Fibroblast of lung (primary cell): ENCODE results near the gene RPEL1. TPM values are rescaled to one million over a fixed set of nuclear protein-coding genes. Genes with fewer than 3 reads are reported as not detected.

Source experiments
- DNase-seq, 2 donors: peaks; one replicate each; pipeline versions ENCODE4 v3.0.0 to v3.0.0-alpha.2; 2010; ENCODE audit warnings: low read depth in 2 of 2
- H2AFZ ChIP-seq: 2 replicates; pipeline ENCODE4 v1.5.1; 2012; ENCODE audit warnings: low read length, control low read depth, inconsistent platforms
- H3K27ac ChIP-seq: 2 replicates; pipeline ENCODE4 v1.5.1; 2011; ENCODE audit warnings: low read length, control low read depth; ENCODE audit not compliant: insufficient read depth
- H3K27me3 ChIP-seq: 2 replicates; pipeline ENCODE4 v1.5.1; 2011; ENCODE audit warnings: mild to moderate bottlenecking, low read length; ENCODE audit not compliant: control insufficient read depth, insufficient read depth
- H3K36me3 ChIP-seq: 2 replicates; pipeline ENCODE4 v1.5.1; 2011; ENCODE audit warnings: low read length; ENCODE audit not compliant: control insufficient read depth, insufficient read depth
- H3K4me1 ChIP-seq: 2 replicates; pipeline ENCODE4 v1.5.1; 2011; ENCODE audit warnings: low read length; ENCODE audit not compliant: control insufficient read depth, insufficient read depth; ENCODE audit errors: extremely low read depth
- H3K4me2 ChIP-seq: 2 replicates; pipeline ENCODE4 v1.5.1; 2011; ENCODE audit warnings: low read length, control low read depth; ENCODE audit not compliant: insufficient read depth; ENCODE audit errors: extremely low read depth
- H3K4me3 ChIP-seq, 4 experiments: fragments of 200-600 bp in 1 of 4; sonication (generic) in 1 of 4; replicated peaks in 1 of 4; 2 replicates each; pipeline ENCODE4 v1.5.1; 2011 to 2016; ENCODE audit warnings: low read length in 4 of 4, low read depth in 3 of 4, mild to moderate bottlenecking in 3 of 4, control low read depth in 2 of 4, inconsistent platforms in 1 of 4, mixed read lengths in 1 of 4; ENCODE audit not compliant: insufficient read depth in 1 of 4; ENCODE audit errors: control extremely low read depth in 1 of 4
- H3K79me2 ChIP-seq: 2 replicates; pipeline ENCODE4 v1.5.1; 2012; ENCODE audit warnings: mild to moderate bottlenecking, low read length, inconsistent platforms; ENCODE audit not compliant: control insufficient read depth, insufficient read depth
- H3K9ac ChIP-seq: 2 replicates; pipeline ENCODE4 v1.5.1; 2011; ENCODE audit warnings: mild to moderate bottlenecking, low read length, control low read depth; ENCODE audit not compliant: insufficient read depth
- H3K9me3 ChIP-seq: 2 replicates; pipeline ENCODE4 v1.5.1; 2012; ENCODE audit warnings: low read depth, low read length; ENCODE audit not compliant: control insufficient read depth, insufficient read depth
- H4K20me1 ChIP-seq: 2 replicates; pipeline ENCODE4 v1.5.1; 2011; ENCODE audit warnings: low read length; ENCODE audit not compliant: control insufficient read depth, insufficient read depth; ENCODE audit errors: extremely low read depth
- CTCF ChIP-seq, 2 donors: IDR thresholded peaks in 1 of 2; conservative IDR thresholded peaks in 1 of 2; 1 replicate in 1 of 2; 2 replicates in 1 of 2; pipeline ENCODE4 v1.5.1; 2011 to 2012; ENCODE audit warnings: low read length in 2 of 2, control low read depth in 1 of 2, inconsistent platforms in 1 of 2, low read depth in 1 of 2, mild to moderate bottlenecking in 1 of 2
- EZH2 ChIP-seq: IDR thresholded peaks from 2 replicates; pipeline ENCODE4 v1.5.1; 2012; ENCODE audit warnings: low read length, control low read depth, mild to moderate bottlenecking; ENCODE audit errors: missing control alignments
- polyA plus RNA-seq, 2 donors: library from polyadenylated mRNA; depleted of rRNA in 1 of 2; stranded (reverse) in 1 of 2; unstranded in 1 of 2; fragments of >200 nt; gene quantifications; 2 replicates each; pipeline ENCODE4 v1.2.1, GENCODE V29; 2011 to 2012; ENCODE audit warnings: missing spikeins in 1 of 2
- total RNA-seq: library from RNA; depleted of rRNA; stranded (reverse); fragments of >200 nt; gene quantifications from 2 replicates; pipeline ENCODE4 v1.2.1, GENCODE V29; 2014

RPEL1 gene
- total and polyA plus RNA-seq, 2 donors (not counting 1 experiment from before 2014, with no cell fraction given): 0.17 to 0.18 TPM

- H3K4me3 ChIP-seq: no peak overlapping the region
- no peak for DNase-seq
- H3K27ac ChIP-seq: no peak overlapping the region
- no peak overlapping the region for H2AFZ ChIP-seq
- H3K9ac ChIP-seq: no peak overlapping the region
- no peaks in the 10 kb centered on the region for H3K36me3 ChIP-seq
- no peaks in the 10 kb centered on the region for H3K79me2 ChIP-seq
- H3K9me3 ChIP-seq: no peaks in the 10 kb centered on the region
- H3K27me3 ChIP-seq: no peaks in the 10 kb centered on the region
- H4K20me1 ChIP-seq: no peaks in the 10 kb centered on the region
- H3K4me2 ChIP-seq: no peak overlapping the region
- peaks cover 6% of the 10 kb centered on the region for H3K4me1 ChIP-seq
- no peak for TF ChIP-seq EZH2
- no peak for TF ChIP-seq CTCF (conservative IDR thresholded peaks at IDR 0.05 in 1 of 2, IDR thresholded peaks at IDR 0.05 in 1 of 2; ENCODE audit: low read depth in 1 of 2, low read length in 2 of 2)
These were observed 47.8 kb upstream of the RPEL1 start for GRCh38 chr10:103197903-103198302.

GRCh38 chr10:103198648-103199047, 47.0 kb upstream of the RPEL1 start:
- no peaks in the 10 kb centered on the region for H3K36me3 ChIP-seq

GRCh38 chr10:103199488-103199887, 46.2 kb upstream of the RPEL1 start:
- Histone ChIP-seq H3K27ac (no peak overlapping the region), H2AFZ (no peak overlapping the region), H3K36me3 (no peaks in the 10 kb centered on the region), H3K4me2 (no peak overlapping the region), H3K79me2 (no peaks in the 10 kb centered on the region), H3K9ac (no peak overlapping the region), H3K27me3 (no peaks in the 10 kb centered on the region), H3K9me3 (no peaks in the 10 kb centered on the region), H4K20me1 (no peaks in the 10 kb centered on the region), H3K4me1 (peaks cover 2% of the 10 kb centered on the region), H3K4me3 (no peak overlapping the region)
- no peak for TF ChIP-seq CTCF (conservative IDR thresholded peaks at IDR 0.05 in 1 of 2, IDR thresholded peaks at IDR 0.05 in 1 of 2; ENCODE audit: low read depth in 1 of 2, low read length in 2 of 2)
- TF ChIP-seq EZH2: no peak
- DNase-seq: no peak

More at GRCh38 chr10:103198648-103199047, 47.0 kb upstream of the RPEL1 start:
- TF ChIP-seq EZH2 (no peak), CTCF (conservative IDR thresholded peaks at IDR 0.05 in 1 of 2, IDR thresholded peaks at IDR 0.05 in 1 of 2; ENCODE audit: low read depth in 1 of 2, low read length in 2 of 2) (no peak)
- H4K20me1 ChIP-seq: no peaks in the 10 kb centered on the region
- no peak overlapping the region for H3K4me2 ChIP-seq
- no peak overlapping the region for H3K27ac ChIP-seq
- H3K9ac ChIP-seq: no peak overlapping the region
- H3K4me1 ChIP-seq: peaks cover 4% of the 10 kb centered on the region
- no peak overlapping the region for H2AFZ ChIP-seq
- no peak overlapping the region for H3K4me3 ChIP-seq
- no peaks in the 10 kb centered on the region for H3K79me2 ChIP-seq
- H3K9me3 ChIP-seq: no peaks in the 10 kb centered on the region
- H3K27me3 ChIP-seq: no peaks in the 10 kb centered on the region
- DNase-seq: no peak
